HG02970 (cell line): Measurements from ENCODE around the gene SLC44A1.

Experiments
- ATAC-seq: cut with Tn5 transposase; IDR thresholded peaks from one replicate; pipeline ENCODE4 v1.9.1; 2021; ENCODE audit warnings: mild to moderate bottlenecking, moderate library complexity, moderate number of reproducible peaks; ENCODE audit not compliant: unreplicated experiment, low FRiP score

Gene SLC44A1

GRCh38 chr9:105373723-105374122, 129.3 kb downstream of the SLC44A1 start:
- no peak for ATAC-seq

GRCh38 chr9:105375323-105375722, 130.9 kb downstream of the SLC44A1 start:
- ATAC-seq, result no peak

GRCh38 chr9:105376893-105377292, 132.4 kb downstream of the SLC44A1 start:
- ATAC-seq, result no peak

GRCh38 chr9:105385381-105385985, 141.0 kb downstream of the SLC44A1 start:
- peak; percentile 89 for ATAC-seq

GRCh38 chr9:105389796-105390195, 145.3 kb downstream of the SLC44A1 start:
- no peak for ATAC-seq

- no peak for ATAC-seq
Observed at GRCh38 chr9:105390871-105391270, 146.4 kb downstream of the SLC44A1 start.

GRCh38 chr9:105391288-105391687, 146.8 kb downstream of the SLC44A1 start:
- no peak for ATAC-seq

- no peak for ATAC-seq
Observed at GRCh38 chr9:105392531-105392930, 148.1 kb downstream of the SLC44A1 start.

- ATAC-seq, result no peak
Observed at GRCh38 chr9:105393576-105394344, 149.3 kb downstream of the SLC44A1 start.

- no peak for ATAC-seq
Observed at GRCh38 chr9:105396441-105396840, 152.0 kb downstream of the SLC44A1 start.

- ATAC-seq, result no peak
Observed at GRCh38 chr9:105396901-105397300, 152.4 kb downstream of the SLC44A1 start.

- ATAC-seq, result no peak
Observed at GRCh38 chr9:105399117-105399516, 154.7 kb downstream of the SLC44A1 start.

- ATAC-seq, result no peak
Observed at GRCh38 chr9:105401651-105402050, 157.2 kb downstream of the SLC44A1 start.

- no peak for ATAC-seq
Observed at GRCh38 chr9:105403552-105404248, 159.2 kb downstream of the SLC44A1 start.

GRCh38 chr9:105405514-105406131, 161.2 kb downstream of the SLC44A1 start:
- peak; percentile 91 for ATAC-seq

- ATAC-seq, result no peak
Observed at GRCh38 chr9:105406369-105406768, 161.9 kb downstream of the SLC44A1 start.

- no peak for ATAC-seq
Observed at GRCh38 chr9:105413525-105413924, 169.1 kb downstream of the SLC44A1 start.

- no peak for ATAC-seq
Observed at GRCh38 chr9:105414947-105415661, 170.7 kb downstream of the SLC44A1 start.

- ATAC-seq, result no peak
Observed at GRCh38 chr9:105415662-105415980, 171.2 kb downstream of the SLC44A1 start.

GRCh38 chr9:105416840-105417239, 172.4 kb downstream of the SLC44A1 start:
- no peak for ATAC-seq
